ENCODE results near the gene NF1.
"Not testable (repeated sequence)": the region's sequence is repeated elsewhere in the genome, so short reads cannot be mapped to it uniquely, and the experiment has no call there.

NF1 gene

DNA sequence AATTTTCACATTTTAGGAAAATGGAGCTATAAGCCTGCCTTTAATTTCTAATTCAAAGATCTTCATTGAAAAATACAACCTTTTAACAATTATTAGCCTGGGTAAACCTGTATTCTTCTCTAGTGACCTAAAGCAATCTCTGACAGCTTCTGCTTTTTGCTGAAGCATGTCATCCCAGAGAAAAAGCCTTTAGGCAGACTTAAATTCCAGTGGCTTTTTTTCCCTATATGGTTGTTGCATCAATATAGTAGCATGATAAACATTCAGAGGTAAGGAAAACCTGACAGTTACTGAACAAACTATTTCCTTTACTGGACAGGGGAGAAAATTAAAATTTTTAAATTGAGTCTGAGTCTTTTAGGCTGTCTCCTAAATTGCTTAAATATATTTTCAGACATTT is 234.4 kb downstream of the NF1 start:
- no peak for DNase-seq (ENCODE audit: low spot score)

DNA sequence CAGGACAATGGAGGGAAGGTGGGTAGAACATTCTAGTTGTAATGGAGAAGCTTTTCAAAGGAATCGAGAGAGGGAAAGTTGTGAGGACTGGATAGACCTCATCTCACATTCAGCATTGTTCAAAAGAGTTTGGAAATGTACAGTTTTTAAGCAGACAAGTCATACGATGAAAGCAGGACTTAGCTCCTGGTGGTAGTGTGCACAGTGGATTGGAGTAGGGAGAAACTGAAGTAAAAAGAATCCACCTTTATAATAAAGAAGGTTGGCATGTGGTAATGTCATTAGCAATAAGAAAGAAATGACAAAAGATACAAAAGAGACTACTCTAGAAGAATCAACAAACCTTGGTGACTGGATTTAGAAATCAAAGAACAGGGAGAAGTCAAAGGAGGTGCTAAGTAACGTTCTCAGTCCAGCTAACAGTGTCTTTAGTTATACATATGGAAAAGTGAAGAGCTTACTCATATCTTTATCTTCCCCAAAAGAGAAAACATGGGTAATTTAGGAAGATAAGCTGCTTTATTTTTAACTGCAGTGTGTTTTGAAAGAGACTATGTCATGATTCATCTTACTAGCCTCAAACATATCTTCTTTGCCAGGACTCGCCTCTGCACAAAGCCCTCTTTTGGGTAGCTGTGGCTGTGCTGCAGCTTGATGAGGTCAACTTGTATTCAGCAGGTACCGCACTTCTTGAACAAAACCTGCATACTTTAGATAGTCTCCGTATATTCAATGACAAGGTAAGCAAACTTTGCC is 245.3 kb downstream of the NF1 start:
- no peak for DNase-seq (ENCODE audit: low spot score)

DNA sequence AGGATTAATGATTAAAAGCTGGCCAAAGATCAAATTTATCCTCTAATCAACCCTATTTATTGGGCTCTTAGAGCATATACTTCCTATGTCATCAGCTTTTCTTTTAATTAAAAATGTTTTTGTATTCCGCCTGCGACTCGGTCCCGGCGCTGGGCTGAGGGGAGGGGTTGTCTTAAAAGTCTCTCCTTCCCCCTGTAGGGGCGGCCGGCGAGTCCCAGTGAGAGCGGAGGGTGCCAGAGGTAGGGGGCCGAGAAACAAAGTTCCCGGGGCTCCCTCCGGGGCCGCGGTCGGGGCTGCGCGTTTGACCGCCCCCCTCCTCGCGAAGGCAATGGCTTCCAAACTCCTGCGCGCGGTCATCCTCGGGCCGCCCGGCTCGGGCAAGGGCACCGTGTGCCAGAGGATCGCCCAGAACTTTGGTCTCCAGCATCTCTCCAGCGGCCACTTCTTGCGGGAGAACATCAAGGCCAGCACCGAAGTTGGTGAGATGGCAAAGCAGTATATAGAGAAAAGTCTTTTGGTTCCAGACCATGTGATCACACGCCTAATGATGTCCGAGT is 250.5 kb downstream of the NF1 start:
- DNase-seq (ENCODE audit: low spot score) = not testable (repeated sequence)

DNA sequence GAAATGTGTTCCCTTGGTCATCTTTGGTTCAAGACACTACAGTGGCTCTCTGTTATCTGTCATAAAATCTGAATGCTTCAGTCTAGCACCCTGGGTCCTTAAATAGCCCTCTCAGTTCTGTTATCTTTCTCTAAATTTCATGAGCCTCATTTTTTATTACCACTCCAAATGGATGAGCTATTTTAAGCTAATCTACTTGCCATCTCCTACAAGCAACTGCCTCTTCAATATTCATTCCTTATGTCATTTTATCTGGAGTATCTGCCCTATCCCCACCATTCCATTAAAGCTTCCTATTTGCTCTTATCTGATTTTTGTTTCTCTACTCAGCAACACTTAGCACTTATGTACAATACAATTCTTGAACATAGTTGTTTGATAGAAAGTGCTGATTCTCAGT is 254.7 kb downstream of the NF1 start:
- no peak for DNase-seq (ENCODE audit: low spot score)

DNA sequence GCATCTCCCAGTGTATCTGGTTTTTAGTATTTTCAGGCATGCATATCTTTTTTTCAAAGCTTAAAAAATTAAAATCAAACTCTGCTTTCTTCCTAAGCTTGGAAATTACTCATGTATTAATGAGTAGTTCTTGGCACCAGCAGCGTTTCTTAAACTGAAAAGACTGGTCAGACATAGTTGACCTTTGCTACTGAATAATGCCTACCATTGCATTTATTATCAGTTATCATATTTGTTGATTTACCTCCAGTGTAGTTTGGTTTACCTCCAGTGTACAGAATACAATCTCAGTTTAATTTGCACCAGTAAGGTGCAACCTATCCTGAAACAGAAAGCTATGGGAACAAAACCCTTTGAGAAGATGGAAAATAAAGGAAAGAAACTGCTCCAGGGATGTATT is 261.2 kb downstream of the NF1 start:
- no peak for DNase-seq (ENCODE audit: low spot score)

DNA sequence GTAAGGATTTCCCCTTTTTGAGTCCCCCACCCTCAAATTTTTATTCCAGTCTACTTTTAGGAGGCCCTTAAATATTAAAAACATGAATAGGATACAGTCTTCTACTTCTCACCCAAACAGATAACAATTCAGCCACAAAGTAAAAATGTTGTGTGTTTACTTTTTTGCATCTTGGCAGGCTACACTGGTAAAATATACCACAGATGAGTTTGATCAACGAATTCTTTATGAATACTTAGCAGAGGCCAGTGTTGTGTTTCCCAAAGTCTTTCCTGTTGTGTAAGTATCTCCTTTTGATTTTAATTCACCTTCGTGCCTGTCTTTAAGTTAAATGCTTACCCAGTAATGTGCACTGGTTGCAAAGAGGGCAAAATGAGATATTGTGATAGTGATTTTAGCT is 262.3 kb downstream of the NF1 start:
- DNase-seq (ENCODE audit: low spot score) = no peak

DNA sequence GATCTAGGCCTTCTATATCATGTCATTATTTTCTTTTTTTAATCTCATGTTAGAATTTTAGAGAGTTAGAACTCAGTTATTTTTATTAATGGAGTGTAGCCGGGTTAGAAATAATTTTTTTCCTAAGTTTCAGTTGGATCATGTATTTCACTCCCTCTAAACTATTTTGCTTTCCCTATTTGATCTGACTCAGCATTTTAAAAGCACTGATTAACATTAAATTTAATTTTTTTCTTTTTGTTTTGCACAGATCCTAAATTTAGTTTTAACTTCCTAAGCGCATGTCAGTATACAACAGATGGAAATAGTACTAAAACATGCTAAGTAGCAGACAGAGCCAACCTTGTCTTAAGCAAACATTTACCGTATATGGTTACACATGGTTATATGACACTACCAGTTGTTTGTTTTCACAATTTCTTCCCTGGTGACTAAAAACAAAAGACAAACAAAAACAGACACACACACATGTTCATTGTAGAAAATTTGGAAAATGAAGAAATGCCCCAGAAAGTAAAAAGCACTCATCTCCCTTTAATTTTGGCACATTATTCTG is 263.1 kb downstream of the NF1 start:
- no peak for DNase-seq (ENCODE audit: low spot score)

DNA sequence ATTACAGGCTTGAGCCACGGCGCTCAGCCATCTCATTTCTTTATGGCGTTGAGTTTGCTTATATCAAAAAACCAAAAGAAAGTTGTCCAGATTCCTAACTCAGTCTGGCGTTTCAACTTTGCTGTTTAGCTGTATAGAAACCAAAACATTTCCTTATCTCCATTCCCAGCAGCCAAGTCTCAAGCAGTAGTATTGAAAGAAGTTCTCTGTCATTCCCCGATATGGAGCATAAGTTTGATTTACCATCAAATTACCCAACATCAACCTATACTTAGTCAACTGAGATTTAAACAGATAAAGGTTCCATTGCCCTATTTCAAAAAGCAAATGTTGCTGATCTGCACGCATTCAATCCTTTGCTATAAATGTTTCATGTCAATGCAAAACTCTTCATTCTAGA is 269.2 kb downstream of the NF1 start:
- DNase-seq (ENCODE audit: low spot score) = no peak

DNA sequence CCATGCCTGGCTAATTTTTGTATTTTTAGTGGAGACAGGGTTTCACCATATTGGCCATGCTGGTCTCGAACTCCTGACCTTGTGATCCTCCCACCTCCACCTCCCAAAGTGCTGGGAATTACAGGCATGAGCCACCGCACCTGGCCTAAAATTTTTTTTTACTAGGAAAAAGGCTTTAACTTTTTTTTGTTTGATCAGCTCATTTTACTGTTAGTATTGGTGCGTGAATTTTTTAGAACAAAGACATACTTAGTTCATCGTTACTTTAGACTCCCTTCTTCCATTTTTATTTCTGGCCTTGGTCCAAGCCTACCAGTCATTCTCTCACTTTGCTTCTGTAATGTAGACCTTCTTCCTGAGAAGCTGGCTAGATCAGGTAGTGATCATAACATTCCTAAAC is 271.3 kb downstream of the NF1 start:
- no peak for DNase-seq (ENCODE audit: low spot score)

DNA sequence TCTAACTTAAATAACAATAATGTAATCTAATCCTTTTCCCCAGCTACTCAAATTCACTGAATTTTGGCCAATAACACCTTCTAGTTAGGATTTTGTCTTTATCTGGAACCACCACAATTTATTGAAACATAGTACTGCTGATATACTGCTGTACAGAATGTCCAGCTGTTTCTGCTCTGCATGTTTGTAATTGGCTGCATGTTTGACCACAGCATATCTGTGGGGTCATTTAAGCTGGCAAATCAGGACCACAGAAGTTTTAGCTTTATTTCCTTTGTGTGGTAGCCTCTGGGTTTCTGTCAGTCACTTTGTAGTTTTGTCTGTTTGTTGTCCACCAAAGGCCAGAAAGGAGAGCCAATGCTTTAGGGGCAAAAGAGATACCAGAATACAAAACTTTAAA is 274.5 kb downstream of the NF1 start:
- no peak for DNase-seq (ENCODE audit: low spot score)

DNA sequence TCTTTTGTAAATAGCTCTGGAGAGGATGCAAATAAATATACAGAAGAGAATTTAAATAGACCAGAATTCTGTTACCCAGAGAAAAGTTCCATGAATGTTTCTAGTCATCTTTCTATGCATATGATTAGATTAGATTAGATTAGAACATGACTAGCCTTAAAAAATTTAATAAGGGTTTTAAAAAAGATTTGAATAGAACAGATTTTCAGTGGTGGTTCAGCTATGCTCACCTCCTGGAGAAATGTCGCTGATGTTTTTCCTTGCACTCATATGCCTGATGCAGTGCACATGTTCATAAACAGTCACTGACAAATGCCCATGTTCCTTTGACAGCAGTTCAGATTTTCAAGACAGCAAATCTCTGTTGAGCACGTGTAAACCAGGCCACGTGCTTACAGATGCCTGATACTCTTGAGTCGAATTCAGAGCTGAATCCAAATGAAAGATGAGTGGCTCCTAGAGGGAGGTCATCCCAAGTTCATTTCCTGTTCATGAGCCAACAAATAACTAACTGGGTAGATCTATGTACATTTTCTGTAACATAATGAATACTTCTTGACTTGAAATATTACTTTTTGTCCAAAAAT is 276.8 kb downstream of the NF1 start:
- no peak for DNase-seq (ENCODE audit: low spot score)

DNA sequence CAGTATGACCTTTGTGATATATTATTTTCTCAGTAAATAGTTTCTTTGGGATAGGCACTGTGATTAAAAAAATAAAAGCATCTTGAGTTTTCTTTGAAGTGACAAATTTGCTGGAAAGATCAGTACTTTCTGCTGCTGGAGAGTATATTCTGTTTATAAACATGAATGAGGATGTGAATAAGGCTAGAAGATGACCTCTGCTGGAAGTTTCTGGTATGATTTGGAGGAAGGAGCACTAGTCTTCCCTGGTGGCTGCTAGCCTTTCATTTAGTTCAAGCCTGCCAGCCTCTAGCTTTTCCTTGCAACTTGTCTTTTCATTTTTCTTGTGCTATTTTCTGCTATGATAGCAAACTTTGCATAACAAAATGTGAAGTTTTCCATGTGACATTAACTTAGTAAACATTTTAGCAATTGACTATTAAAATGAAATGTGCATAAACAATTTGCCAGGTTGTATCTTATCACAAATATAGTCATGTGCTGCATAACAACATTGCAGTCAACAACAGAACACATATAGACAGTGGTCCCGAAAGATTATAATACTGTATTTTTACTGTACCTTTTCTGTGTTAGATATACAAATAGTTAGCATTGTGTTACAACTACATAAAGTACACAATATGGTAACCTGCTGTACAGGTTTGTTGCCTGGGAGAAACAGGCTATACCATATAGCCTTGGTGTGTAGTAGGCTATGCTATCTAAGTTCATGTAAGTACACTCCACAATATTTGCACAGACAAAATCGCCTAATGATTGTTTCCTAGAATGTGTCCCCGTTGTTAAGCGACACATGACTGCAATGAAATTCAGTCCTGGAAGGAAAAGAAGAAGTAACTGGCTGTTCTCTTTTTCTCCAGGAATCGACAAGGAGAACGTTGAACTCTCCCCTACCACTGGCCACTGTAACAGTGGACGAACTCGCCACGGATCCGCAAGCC is 278.6 kb downstream of the NF1 start:
- DNase-seq (ENCODE audit: low spot score) = peak; percentile 4

DNA sequence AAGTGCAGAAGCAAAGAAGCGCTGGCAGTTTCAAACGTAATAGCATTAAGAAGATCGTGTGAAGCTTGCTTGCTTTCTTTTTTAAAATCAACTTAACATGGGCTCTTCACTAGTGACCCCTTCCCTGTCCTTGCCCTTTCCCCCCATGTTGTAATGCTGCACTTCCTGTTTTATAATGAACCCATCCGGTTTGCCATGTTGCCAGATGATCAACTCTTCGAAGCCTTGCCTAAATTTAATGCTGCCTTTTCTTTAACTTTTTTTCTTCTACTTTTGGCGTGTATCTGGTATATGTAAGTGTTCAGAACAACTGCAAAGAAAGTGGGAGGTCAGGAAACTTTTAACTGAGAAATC is 279.3 kb downstream of the NF1 start:
- DNase-seq (ENCODE audit: low spot score) = no peak

DNA sequence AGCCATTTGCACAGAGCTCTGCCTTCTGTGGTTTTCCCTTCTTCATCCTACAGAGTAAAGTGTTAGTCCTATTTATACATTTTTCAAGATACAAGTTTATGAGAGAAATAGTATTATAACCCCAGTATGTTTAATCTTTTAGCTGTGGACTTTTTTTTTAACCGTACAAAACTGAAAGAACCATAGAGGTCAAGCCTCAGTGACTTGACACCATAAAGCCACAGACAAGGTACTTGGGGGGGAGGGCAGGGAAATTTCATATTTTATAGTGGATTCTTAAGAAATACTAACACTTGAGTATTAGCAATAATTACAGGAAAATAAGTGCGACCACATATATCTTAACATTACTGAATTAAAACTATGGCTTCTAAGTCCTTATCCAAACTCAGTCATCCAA is 279.7 kb downstream of the NF1 start:
- no peak for DNase-seq (ENCODE audit: low spot score)

DNA sequence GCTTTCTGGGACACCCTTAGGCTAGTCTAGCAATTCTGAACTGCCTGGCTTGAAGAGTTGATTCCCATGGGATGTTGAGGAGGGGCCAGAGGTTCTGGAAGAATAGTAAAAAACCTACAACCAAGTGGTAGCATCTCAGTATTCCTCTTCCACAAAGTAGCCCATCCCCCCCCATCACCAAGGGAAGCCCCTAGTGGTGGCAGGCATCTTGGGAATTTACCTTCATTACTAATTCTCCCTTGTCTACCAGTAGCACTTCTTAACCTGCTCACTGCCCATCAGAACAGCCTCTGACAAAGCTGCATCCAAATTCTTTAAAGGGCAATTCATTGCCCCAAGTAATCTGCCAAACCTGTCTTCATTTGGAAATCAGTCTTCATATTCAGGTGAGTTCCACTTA is 283.9 kb downstream of the NF1 start:
- DNase-seq (ENCODE audit: low spot score) = no peak

DNA sequence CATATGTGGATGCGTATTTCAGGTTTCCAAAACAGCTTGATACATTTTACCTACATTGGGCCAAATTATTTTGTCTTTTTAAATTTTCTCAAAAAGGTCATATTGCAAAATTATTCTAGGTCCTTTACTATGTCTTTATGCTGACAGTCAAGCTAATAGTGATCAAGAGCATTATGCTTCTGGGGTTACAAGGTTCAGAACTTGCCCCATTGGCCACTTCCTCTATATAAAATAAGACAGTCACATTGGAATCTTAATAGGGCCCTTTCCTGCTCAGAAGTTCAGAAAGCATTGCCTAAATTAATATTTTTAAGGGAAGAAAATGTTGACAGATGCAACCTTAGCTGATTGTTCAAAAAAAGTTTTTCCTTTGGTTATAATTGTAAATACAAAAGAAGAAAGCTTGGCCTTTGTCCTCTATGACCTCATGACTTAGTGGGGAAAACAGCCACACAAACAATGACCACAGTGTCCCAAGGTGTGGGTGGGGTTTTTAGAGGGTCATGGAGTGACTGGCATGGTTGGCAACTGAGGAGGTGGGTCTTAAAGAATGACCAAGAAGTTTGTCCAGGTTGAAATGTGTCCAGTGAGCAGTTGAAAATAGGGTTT is 284.9 kb downstream of the NF1 start:
- no peak for DNase-seq (ENCODE audit: low spot score)

DNA sequence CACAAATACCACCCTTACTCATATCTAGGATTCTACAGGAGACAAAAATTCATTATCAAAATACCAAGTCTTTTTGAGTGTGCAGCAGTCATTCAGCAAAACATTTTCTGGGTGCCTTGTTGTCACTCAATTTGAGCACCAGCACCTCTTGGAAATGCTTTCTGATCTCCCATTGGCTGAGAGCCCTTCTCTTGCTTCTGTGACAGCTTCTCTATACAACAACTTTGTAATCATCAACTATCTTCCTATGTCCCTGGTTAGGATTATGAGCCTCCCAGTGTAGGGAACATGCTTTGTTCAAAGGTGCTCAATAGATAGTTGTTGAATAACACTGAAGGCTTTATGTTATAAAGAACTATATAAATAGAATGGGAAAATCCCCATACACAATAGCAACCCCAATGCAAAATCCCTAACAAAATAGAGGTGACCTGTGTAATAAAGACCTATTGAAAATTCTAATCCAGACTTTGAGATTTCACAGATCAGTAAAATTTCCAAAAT is 286.4 kb downstream of the NF1 start:
- no peak for DNase-seq (ENCODE audit: low spot score)

DNA sequence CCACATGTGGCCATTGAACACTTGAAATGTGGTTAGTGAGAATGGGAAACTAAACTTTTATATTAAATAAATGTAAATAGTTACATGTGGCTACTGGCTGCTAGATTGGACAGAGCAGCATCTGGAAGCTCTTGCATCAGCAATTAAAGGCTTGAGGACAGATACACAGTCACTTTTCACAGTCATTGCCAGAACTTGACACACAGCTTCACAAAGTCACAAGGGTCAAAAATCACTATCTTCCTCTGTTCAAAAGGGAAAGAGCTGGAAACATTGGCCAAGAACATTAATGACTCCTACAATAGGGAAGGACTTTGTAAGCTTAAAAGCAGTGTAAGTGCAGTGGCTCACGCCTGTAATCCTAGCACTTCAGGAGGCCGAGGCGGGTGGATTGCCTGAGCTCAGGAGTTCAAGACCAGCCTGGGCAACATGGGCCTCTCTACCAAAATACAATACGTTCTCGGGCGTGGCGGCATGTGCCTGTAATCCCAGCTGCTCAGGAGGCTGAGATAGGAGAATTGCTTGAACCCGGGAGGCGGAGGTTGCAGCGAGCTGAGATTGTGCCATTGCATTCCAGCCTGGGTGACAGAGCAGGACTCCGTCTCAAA is 288.0 kb downstream of the NF1 start:
- not testable (repeated sequence) for DNase-seq (ENCODE audit: low spot score)

DNA sequence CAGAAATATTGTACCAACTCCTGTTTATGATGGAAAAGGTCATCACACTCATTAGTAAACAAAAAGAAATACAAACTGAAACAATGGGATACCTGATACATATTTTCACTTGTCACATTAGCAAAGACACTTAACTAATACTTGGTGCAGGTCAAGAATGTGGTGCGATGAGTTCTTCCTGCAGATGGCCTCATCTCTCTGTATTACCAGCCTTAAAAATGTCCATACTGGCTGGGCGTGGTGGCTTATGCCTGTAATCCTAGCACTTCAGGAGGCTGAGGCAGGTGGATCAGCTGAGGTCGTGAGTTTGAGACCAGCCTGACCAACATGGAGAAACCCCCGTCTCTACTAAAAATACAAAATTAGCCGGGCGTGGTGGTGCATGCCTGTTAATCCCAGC is 288.7 kb downstream of the NF1 start:
- DNase-seq (ENCODE audit: low spot score) = not testable (repeated sequence)

DNA sequence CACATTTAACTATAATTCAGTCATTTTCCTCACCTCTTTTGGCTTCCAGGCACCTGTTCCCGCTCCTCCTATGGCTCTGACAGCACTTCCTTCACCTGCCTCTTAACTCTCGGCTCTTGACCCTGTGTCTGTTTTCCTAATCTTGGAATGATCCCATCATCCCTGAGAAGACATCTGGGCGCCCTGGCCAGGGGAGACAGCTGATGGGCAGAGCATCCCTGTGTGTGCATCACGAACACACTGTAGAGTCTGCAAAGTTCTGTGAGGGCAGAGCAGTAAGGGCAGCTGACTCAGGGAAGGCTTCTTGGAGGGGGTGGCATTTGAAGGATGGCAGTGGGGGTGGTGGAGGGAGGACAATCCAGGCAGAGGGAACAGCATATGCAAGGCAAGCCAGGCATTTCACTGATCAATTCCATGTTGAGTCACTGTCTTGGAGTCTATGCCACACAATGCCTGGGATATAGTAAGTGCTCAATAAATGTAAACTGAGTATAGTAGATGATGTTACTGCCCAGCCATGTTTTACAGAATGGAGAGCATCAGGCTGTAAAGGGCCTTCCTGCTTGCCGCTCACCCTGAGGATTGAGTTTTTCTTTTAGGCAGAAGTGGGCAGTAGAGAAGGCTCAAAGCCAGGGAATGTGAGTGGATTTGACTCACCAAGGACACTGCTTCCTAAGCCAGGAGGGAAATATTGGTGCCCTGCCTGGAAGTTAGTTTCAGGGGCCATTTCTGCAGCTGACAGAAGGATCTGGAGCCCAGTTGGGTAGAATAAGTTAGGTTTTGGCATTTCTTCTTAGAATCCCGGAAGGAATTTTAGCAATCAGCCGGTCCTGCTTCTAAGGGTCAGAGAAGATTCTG is 290.9 kb downstream of the NF1 start:
- DNase-seq (ENCODE audit: low spot score) = no peak

Measured in LoVo (cell line).